Adrenal gland (tissue), 5 donors: ENCODE measurements around the gene EPC1.

Source experiments
- CTCF ChIP-seq, 6 experiments: fragments of 450-650 bp in 4 of 6; fragments of 200-600 bp in 2 of 6; sonication (generic) in 1 of 6; IDR thresholded peaks; 1 replicate in 5 of 6; 2 replicates in 1 of 6; pipeline versions ENCODE4 v1.5.1 to v1.8.0; 2016 to 2021; ENCODE audit warnings: antibody characterized with exemption in 6 of 6, mild to moderate bottlenecking in 2 of 6, moderate library complexity in 1 of 6
- POLR2A ChIP-seq, 2 donors: fragments of 450-650 bp; IDR thresholded peaks; one replicate each; pipeline ENCODE4 v1.6.1; 2017; ENCODE audit warnings: antibody characterized with exemption in 2 of 2, mild to moderate bottlenecking in 2 of 2, moderate library complexity in 1 of 2
- donor health status: DM: no; HTN: no; CAD: no.

- no peak for TF ChIP-seq CTCF (IDR thresholded peaks at IDR 0.05)
- TF ChIP-seq POLR2A (IDR thresholded peaks at IDR 0.05) = no peak
These were observed 23.9 kb downstream of the EPC1 start for GRCh38 chr10:32323051-32323450.
